LNCaP clone FGC (cell line): Measurements from ENCODE around the gene LYPD3.

ENCODE experiments used
- DNase-seq: peaks from one replicate; pipeline ENCODE4 v3.0.0-alpha.2; 2011; ENCODE audit warnings: low read depth
- H3K4me3 ChIP-seq: 2 replicates; pipeline ENCODE4 v1.5.1; 2011; ENCODE audit warnings: mild to moderate bottlenecking, low read depth, low read length, control low read depth
- CTCF ChIP-seq: IDR thresholded peaks from 2 replicates; pipeline ENCODE4 v1.5.1; 2012; ENCODE audit warnings: mild to moderate bottlenecking; ENCODE audit not compliant: control insufficient read depth, insufficient read depth; ENCODE audit errors: extremely low read depth

LYPD3 gene

GRCh38 chr19:43435775-43436174 is 29.6 kb downstream of the LYPD3 start:
- no peak overlapping the region for H3K4me3 ChIP-seq
- DNase-seq, result no peak
- TF ChIP-seq CTCF, result no peak

GRCh38 chr19:43433689-43434088 is 31.7 kb downstream of the LYPD3 start:
- no peak for TF ChIP-seq CTCF
- no peak overlapping the region for H3K4me3 ChIP-seq
- DNase-seq, result no peak

- no peak overlapping the region for H3K4me3 ChIP-seq
- TF ChIP-seq CTCF, result no peak
- DNase-seq, result no peak
These were observed 32.1 kb downstream of the LYPD3 start for GRCh38 chr19:43433358-43433673.

- DNase-seq, result no peak
- TF ChIP-seq CTCF, result no peak
- H3K4me3 ChIP-seq, result no peak overlapping the region
These were observed 34.4 kb downstream of the LYPD3 start for GRCh38 chr19:43430976-43431375.

GRCh38 chr19:43430142-43430710 is 35.2 kb downstream of the LYPD3 start:
- no peak for DNase-seq
- TF ChIP-seq CTCF, result 0 out of 2 replicates have a peak, but pooled peaks have one; percentile 7
- no peak overlapping the region for H3K4me3 ChIP-seq

- no peak for TF ChIP-seq CTCF
- no peak for DNase-seq
- H3K4me3 ChIP-seq, result no peak overlapping the region
These were observed 36.0 kb downstream of the LYPD3 start for GRCh38 chr19:43429395-43429794.
